Neural crest cell (in vitro differentiated cells): ENCODE data around the gene GNAQ. TPM values are rescaled to one million over a fixed set of nuclear protein-coding genes. Genes with fewer than 3 reads are reported as not detected.

ENCODE experiments used
- DNase-seq: peaks from one replicate; pipeline ENCODE4 v3.0.0; 2021; ENCODE audit warnings: low read depth, mixed read lengths, low spot score
- H3K27ac Mint-ChIP-seq: one replicate; pipeline ENCODE4 v1.8.0; 2021; ENCODE audit warnings: mild to moderate bottlenecking, mixed read lengths; ENCODE audit not compliant: unreplicated experiment
- H3K27me3 Mint-ChIP-seq: 2 replicates; pipeline ENCODE4 v1.8.0; 2021; ENCODE audit warnings: low read depth, mild to moderate bottlenecking, mixed read lengths
- H3K36me3 Mint-ChIP-seq: 2 replicates; pipeline ENCODE4 v1.8.0; 2021; ENCODE audit warnings: low read depth, mild to moderate bottlenecking, mixed read lengths
- H3K4me1 Mint-ChIP-seq: 2 replicates; pipeline ENCODE4 v1.8.0; 2021; ENCODE audit warnings: mixed read lengths
- H3K4me3 Mint-ChIP-seq: one replicate; pipeline ENCODE4 v1.8.0; 2021; ENCODE audit warnings: mild to moderate bottlenecking, mixed read lengths
- H3K9me3 Mint-ChIP-seq: 2 replicates; pipeline ENCODE4 v1.8.0; 2021; ENCODE audit warnings: mixed read lengths
- CTCF ChIP-seq: fragments of 200-600 bp; sonication (generic); conservative IDR thresholded peaks from 2 replicates; pipeline ENCODE4 v1.5.0; 2021; ENCODE audit warnings: antibody characterized with exemption, mild to moderate bottlenecking
- total RNA-seq: library from RNA; stranded (reverse); gene quantifications from 2 replicates; pipeline ENCODE4 v1.2.1, GENCODE V29; 2021

GNAQ gene
- total RNA-seq, 1 donor from 2014 or later, result 53.3 TPM

- Mint-ChIP-seq H3K4me1 (no peaks in the 10 kb centered on the region), H3K36me3 (peaks cover 3% of the 10 kb centered on the region), H3K27ac (no peak overlapping the region), H3K9me3 (no peaks in the 10 kb centered on the region), H3K27me3 (no peaks in the 10 kb centered on the region), H3K4me3 (no peak overlapping the region)
- no peak for DNase-seq
- TF ChIP-seq CTCF, result no peak
Observed at GRCh38 chr9:77935974-77936373, 95.6 kb downstream of the GNAQ start.

GRCh38 chr9:77935211-77935610 lies 96.4 kb downstream of the GNAQ start:
- no peak for DNase-seq
- Mint-ChIP-seq H3K4me1 (peaks cover 1% of the 10 kb centered on the region), H3K36me3 (peaks cover 3% of the 10 kb centered on the region), H3K27ac (no peak overlapping the region), H3K27me3 (no peaks in the 10 kb centered on the region), H3K9me3 (no peaks in the 10 kb centered on the region), H3K4me3 (no peak overlapping the region)
- TF ChIP-seq CTCF, result no peak

- Mint-ChIP-seq H3K9me3 (no peaks in the 10 kb centered on the region), H3K27me3 (no peaks in the 10 kb centered on the region), H3K36me3 (peaks cover 6% of the 10 kb centered on the region), H3K27ac (no peak overlapping the region), H3K4me1 (peaks cover 10% of the 10 kb centered on the region), H3K4me3 (no peak overlapping the region)
- no peak for TF ChIP-seq CTCF
- DNase-seq, result no peak
Observed at GRCh38 chr9:77933976-77934375, 97.6 kb downstream of the GNAQ start.

- DNase-seq, result no peak
- H3K27ac Mint-ChIP-seq, result no peak overlapping the region
Observed at GRCh38 chr9:77933019-77933418, 98.6 kb downstream of the GNAQ start.

GRCh38 chr9:77929942-77930341 lies 101.7 kb downstream of the GNAQ start:
- no peak for TF ChIP-seq CTCF
- H3K36me3 Mint-ChIP-seq, result peaks cover 9% of the 10 kb centered on the region
- no peak overlapping the region for H3K27ac Mint-ChIP-seq
- peaks cover 28% of the 10 kb centered on the region for H3K4me1 Mint-ChIP-seq
- no peaks in the 10 kb centered on the region for H3K27me3 Mint-ChIP-seq
- no peak overlapping the region for H3K4me3 Mint-ChIP-seq
- H3K9me3 Mint-ChIP-seq, result no peaks in the 10 kb centered on the region
- no peak for DNase-seq

More at GRCh38 chr9:77933019-77933418, 98.6 kb downstream of the GNAQ start:
- peaks cover 6% of the 10 kb centered on the region for H3K36me3 Mint-ChIP-seq
- peaks cover 17% of the 10 kb centered on the region for H3K4me1 Mint-ChIP-seq
- no peaks in the 10 kb centered on the region for H3K9me3 Mint-ChIP-seq
- no peak for TF ChIP-seq CTCF
- H3K4me3 Mint-ChIP-seq, result no peak overlapping the region
- no peaks in the 10 kb centered on the region for H3K27me3 Mint-ChIP-seq

GRCh38 chr9:77927265-77927664 lies 104.3 kb downstream of the GNAQ start:
- Mint-ChIP-seq H3K4me3 (no peak overlapping the region), H3K27me3 (no peaks in the 10 kb centered on the region), H3K9me3 (no peaks in the 10 kb centered on the region), H3K27ac (no peak overlapping the region), H3K4me1 (peaks cover 28% of the 10 kb centered on the region), H3K36me3 (peaks cover 8% of the 10 kb centered on the region)
- no peak for TF ChIP-seq CTCF
- no peak for DNase-seq
